ES-I3 (cell line): ENCODE measurements around the gene UBE2L3.
"Not testable (repeated sequence)": the region's sequence is repeated elsewhere in the genome, so short reads cannot be mapped to it uniquely, and the experiment has no call there.

Experiments used
- H3K36me3 ChIP-seq: 2 replicates; pipeline ENCODE4 v1.6.1; 2013; ENCODE audit warnings: mild to moderate bottlenecking, low read length, control low read depth, moderate library complexity; ENCODE audit not compliant: insufficient read depth
- H3K4me1 ChIP-seq: 2 replicates; pipeline ENCODE4 v1.6.1; 2013; ENCODE audit warnings: mild to moderate bottlenecking, control low read depth, low read length; ENCODE audit not compliant: insufficient read depth
- H3K9ac ChIP-seq: 2 replicates; pipeline ENCODE4 v1.6.1; 2013; ENCODE audit warnings: low read depth, mild to moderate bottlenecking, low read length, moderate library complexity
- H3K9me3 ChIP-seq: 2 replicates; pipeline ENCODE4 v1.6.1; 2013; ENCODE audit warnings: mild to moderate bottlenecking, low read length, moderate library complexity; ENCODE audit not compliant: control insufficient read depth, insufficient read depth

UBE2L3 gene

GRCh38 chr22:21564411-21564810, 3.1 kb upstream of the UBE2L3 start:
- H3K9me3 ChIP-seq: no peaks in the 10 kb centered on the region
- H3K36me3 ChIP-seq: no peaks in the 10 kb centered on the region
- peaks cover 2% of the 10 kb centered on the region for H3K4me1 ChIP-seq
- H3K9ac ChIP-seq: no peak overlapping the region

- Histone ChIP-seq H3K9ac (peak overlapping the region; percentile 99), H3K36me3 (no peaks in the 10 kb centered on the region), H3K9me3 (no peaks in the 10 kb centered on the region), H3K4me1 (peaks cover 19% of the 10 kb centered on the region)
Observed at GRCh38 chr22:21568347-21569075, 997 bp downstream of the UBE2L3 start.

- peak overlapping the region; percentile 99; the same call in 1 of the 2 replicates for H3K9ac ChIP-seq
- not testable (repeated sequence) for H3K9me3 ChIP-seq
- H3K4me1 ChIP-seq: peaks cover 19% of the 10 kb centered on the region
Observed at GRCh38 chr22:21569076-21569427, 1.5 kb downstream of the UBE2L3 start.

GRCh38 chr22:21569459-21570170, 2.1 kb downstream of the UBE2L3 start:
- peaks cover 19% of the 10 kb centered on the region for H3K4me1 ChIP-seq
- peak overlapping the region; percentile 99; the same call in 1 of the 2 replicates for H3K9ac ChIP-seq
- no peaks in the 10 kb centered on the region for H3K36me3 ChIP-seq
- H3K9me3 ChIP-seq: no peaks in the 10 kb centered on the region

More at GRCh38 chr22:21569076-21569427, 1.5 kb downstream of the UBE2L3 start:
- H3K36me3 ChIP-seq: not testable (repeated sequence)

GRCh38 chr22:21570398-21570797, 2.9 kb downstream of the UBE2L3 start:
- peaks cover 19% of the 10 kb centered on the region for H3K4me1 ChIP-seq
- H3K36me3 ChIP-seq: no peaks in the 10 kb centered on the region
- no peak overlapping the region for H3K9ac ChIP-seq

GRCh38 chr22:21571679-21572078, 4.2 kb downstream of the UBE2L3 start:
- no peak overlapping the region for H3K9ac ChIP-seq
- peaks cover 19% of the 10 kb centered on the region for H3K4me1 ChIP-seq
- H3K9me3 ChIP-seq: no peaks in the 10 kb centered on the region
- H3K36me3 ChIP-seq: no peaks in the 10 kb centered on the region

More at GRCh38 chr22:21570398-21570797, 2.9 kb downstream of the UBE2L3 start:
- H3K9me3 ChIP-seq: no peaks in the 10 kb centered on the region

GRCh38 chr22:21573293-21573734, 5.8 kb downstream of the UBE2L3 start:
- peaks cover 19% of the 10 kb centered on the region for H3K4me1 ChIP-seq

GRCh38 chr22:21573750-21574494, 6.4 kb downstream of the UBE2L3 start:
- Histone ChIP-seq H3K9me3 (no peaks in the 10 kb centered on the region), H3K36me3 (no peaks in the 10 kb centered on the region), H3K4me1 (peaks cover 19% of the 10 kb centered on the region), H3K9ac (no peak overlapping the region)

More at GRCh38 chr22:21573293-21573734, 5.8 kb downstream of the UBE2L3 start:
- Histone ChIP-seq H3K9me3 (no peaks in the 10 kb centered on the region), H3K36me3 (no peaks in the 10 kb centered on the region), H3K9ac (no peak overlapping the region)

- Histone ChIP-seq H3K36me3 (no peaks in the 10 kb centered on the region), H3K9ac (no peak overlapping the region), H3K4me1 (no peaks in the 10 kb centered on the region), H3K9me3 (no peaks in the 10 kb centered on the region)
Observed at GRCh38 chr22:21579474-21579851, 11.9 kb downstream of the UBE2L3 start.

GRCh38 chr22:21580623-21581007, 13.1 kb downstream of the UBE2L3 start:
- not testable (repeated sequence) for H3K36me3 ChIP-seq, H3K4me1 ChIP-seq, H3K9me3 ChIP-seq, H3K9ac ChIP-seq

GRCh38 chr22:21581009-21581713, 13.6 kb downstream of the UBE2L3 start:
- H3K9ac ChIP-seq, H3K4me1 ChIP-seq, H3K36me3 ChIP-seq, H3K9me3 ChIP-seq: not testable (repeated sequence)

- Histone ChIP-seq H3K9ac (no peak overlapping the region), H3K36me3 (no peaks in the 10 kb centered on the region), H3K4me1 (0 out of 2 replicates have a peak, but pooled peaks cover 6% of the 10 kb centered on the region), H3K9me3 (no peaks in the 10 kb centered on the region)
Observed at GRCh38 chr22:21582801-21583740, 15.6 kb downstream of the UBE2L3 start.

GRCh38 chr22:21585389-21585788, 17.9 kb downstream of the UBE2L3 start:
- H3K36me3 ChIP-seq: no peaks in the 10 kb centered on the region
- no peak overlapping the region for H3K9ac ChIP-seq
- H3K9me3 ChIP-seq: no peaks in the 10 kb centered on the region
- H3K4me1 ChIP-seq: 0 out of 2 replicates have a peak, but pooled peaks cover 7% of the 10 kb centered on the region
